Hematopoietic multipotent progenitor cell treated with erythropoietin and hydrocortisone succinate and interleukin-3 and kit ligand, for 17 days (in vitro differentiated cells): ENCODE data around the gene TOP3A.

Source experiments
- DNase-seq: peaks from one replicate; pipeline ENCODE4 v3.0.0-alpha.2; 2015; ENCODE audit warnings: low spot score

The TOP3A gene

DNA sequence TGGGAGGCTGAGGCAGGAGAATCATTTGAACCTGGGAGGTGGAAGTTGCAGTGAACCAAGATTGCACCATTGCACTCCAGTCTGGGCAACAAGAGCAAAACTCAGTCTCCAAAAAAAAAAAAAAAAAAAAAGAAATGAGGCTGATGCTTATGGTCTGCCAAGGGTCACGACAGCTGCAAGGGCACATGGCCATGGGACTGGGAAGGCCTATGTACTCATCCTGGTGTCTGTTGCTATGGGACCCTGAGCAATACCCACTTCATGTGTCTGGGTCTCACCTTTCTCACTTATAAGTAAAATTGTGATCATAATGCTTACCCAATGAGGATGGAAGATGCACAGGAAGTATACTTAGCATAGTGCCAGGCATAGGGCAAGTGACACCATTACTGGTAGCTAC is 37.7 kb downstream of the TOP3A start:
- no peak for DNase-seq

DNA sequence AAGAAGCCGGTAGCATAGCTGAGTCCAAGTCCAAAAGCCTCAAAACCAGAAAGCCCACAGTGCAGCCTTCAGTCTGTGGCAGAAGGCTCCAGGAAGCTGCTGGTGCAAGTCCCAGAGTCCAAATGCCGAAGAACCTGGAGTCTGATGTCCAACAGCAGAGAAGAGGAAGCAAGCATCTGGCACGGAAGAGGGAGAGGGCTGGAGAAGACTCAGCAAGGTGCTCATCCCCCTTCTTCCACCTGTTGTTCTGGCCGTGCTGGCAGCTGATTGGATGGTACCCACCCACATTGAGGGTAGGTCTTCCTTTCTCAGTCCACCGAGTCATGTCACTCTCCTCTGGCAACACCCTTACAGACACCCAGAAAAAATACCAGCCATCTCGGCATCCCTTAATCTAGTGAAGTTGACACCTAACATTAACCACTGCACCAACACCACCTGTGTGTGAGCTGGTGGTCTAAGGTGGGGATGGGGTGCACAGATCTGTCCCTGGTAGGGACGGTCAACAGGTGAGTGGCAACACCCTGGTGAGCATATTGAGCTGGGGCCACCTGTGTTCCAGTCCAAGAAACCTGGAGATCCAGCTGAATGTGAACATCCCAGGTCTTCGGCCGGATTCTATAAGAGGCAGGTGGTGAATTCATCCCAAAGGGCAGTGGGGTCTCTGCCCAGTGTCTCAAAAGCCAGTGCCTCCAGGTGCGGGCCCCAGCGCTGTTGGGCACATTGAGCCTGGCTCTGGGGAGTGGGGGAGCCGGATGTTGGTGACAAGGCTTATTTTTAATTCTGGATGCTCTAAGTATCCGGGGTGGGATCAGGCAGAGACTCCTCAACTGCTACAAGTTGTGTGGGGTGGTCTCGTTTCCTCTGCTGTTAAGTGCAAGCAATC is 44.5 kb downstream of the TOP3A start:
- no peak for DNase-seq

DNA sequence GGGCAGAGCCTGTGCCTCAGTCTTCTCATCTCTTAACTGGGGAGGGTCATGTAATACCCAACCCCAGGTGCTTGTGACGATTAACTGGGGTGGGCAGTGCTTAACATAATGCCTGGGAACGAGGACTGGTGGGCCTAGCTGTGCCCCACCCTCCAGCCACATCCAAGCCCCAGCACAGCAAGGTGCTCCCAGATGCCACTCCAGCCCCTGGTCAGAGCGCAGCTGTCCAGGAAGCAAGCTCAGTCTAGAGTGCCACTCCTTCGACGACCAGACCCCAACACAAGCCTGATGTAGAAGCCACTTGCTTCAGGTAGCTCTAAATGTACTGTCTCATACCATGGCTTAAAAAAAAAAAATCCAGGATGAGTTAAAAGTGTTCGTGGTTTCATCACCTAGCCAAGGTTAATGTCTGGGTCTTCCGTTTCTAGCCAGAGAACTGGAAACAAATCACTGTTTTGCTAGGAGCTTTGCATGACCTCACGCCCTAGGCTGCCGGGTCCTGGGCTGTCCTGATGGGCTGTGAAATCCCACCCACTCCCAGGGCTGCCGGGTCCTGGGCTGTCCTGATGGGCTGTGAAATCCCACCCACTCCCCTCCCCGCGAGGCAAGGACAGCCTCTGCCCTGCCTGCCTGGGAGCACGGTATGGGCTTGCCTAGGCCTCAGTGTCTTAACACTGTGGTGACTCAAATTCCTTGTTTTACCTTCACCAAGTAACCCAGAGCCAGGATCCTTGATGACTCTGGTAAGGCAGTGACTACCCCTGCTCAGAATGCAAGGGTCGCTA is 46.7 kb downstream of the TOP3A start:
- no peak for DNase-seq

DNA sequence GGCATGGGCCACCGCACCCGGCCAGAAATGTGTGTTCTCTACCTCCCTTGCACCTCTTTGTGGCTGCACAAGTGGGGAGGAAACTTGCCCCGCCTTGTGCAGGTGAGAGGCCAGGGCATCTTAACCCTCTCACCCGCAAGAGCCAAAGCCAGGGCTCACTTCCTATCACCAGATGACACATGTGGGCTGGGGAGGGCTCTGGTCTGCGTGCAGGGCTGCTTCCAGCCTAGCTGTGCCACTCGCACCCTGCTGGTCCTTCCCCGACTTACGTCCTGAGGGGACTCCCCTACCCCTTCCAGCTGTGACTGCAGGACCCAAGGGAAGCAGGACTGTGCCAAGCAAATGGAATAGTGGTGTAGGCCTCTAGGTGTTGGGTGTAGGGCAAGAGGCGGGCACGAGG is 47.4 kb downstream of the TOP3A start:
- DNase-seq = no peak

DNA sequence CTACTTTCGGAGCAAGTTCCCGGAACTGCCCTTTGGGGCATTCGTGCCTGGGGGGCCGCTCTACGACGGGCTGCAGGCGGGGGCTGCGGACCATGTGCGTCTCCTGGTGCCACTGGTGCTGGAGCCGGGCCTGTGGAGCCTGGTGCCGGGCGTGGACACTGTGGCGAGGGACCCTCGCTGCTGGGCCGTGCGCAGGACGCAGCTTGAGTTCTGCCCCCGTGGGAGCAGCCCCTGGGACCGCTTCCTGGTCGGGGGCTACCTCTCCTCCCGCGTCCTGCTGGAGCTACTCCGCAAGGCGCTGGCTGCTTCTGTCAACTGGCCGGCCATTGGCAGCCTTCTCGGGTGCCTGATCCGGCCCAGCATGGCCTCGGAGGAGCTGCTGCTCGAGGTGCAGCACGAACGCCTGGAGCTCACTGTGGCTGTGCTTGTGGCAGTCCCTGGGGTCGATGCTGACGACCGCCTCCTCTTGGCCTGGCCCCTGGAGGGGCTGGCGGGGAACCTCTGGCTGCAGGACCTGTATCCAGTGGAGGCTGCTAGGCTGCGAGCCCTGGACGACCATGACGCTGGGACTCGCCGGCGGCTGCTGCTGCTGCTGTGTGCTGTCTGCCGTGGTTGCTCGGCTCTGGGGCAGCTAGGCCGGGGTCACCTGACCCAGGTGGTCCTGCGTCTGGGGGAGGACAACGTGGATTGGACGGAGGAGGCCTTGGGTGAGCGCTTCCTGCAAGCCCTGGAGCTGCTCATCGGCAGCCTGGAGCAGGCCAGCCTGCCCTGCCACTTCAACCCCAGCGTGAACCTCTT is 50.7 kb downstream of the TOP3A start:
- no peak for DNase-seq

DNA sequence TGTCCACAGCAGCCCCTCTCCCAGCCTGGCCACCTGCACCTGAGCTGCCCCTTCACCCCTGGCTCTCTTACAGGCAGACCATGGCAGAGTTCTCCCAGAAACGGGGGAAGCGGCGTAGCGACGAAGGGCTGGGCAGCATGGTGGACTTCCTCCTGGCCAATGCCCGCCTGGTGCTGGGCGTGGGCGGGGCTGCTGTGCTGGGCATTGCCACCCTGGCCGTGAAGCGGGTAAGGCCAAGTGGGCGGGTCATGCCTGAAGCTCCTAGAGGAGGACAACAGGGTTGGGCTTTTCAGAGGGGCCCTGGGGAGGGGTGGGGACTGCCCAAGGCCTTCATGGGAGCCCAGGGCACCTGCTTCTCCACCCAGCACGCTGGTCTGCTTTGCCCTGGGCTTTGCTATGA is 52.2 kb downstream of the TOP3A start:
- DNase-seq = no peak

DNA sequence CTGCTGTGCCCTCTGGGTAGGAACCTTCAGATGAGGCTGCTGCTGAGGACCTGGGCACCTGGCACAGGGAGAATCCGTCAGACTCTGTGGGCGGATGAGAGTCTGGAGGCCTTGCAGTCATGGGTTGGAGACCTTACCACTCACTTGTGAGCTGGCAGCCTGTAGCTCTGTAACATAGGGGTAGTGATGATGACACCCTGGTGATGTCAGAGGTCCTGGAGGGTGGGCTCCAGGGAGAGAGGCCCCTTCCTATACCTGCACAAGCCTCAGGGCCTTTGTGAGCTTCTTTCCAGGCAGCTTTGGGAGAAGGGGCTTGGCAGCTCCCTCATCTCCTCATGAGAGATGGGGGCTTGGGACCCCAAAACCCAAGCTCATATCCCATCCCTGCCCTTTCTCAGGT is 52.7 kb downstream of the TOP3A start:
- DNase-seq = no peak

DNA sequence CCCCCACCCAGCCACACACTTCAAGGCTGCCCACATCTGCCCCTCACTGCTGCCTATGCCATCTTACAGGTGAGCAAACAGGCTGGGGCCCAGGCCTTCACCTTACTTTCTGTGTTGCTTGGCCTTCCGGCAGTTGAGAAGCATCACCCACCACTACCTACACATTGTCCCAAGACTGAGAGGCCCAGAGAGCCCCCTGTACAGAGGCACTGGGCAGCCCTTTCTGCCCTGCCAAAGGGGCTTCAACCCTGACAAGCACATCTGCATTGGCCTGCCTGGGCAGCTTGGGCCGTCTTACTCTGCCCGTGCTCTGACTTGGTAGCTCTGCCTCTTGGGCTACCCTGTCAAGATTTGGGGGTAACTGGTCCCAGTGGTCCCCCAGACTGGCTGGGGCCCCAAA is 53.1 kb downstream of the TOP3A start:
- no peak for DNase-seq

DNA sequence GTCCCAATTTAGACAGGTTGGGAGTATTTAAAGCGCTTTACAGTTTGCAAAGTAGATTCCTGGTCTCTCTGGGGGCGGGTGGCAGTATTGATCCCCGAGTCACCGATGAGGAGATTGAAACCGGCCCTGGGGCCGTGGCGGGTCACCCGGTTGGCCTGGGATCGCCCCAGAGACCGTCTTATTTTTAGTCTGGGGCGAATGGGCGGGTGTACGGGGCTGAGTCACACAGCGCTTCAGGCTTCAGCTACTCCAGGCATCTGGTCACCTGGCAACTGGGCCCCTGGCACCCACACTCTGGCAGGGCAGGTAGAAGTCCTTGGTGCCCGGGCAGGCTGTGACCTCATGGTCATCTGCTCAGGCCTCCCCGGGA is 53.7 kb downstream of the TOP3A start:
- DNase-seq = peak; percentile 45

DNA sequence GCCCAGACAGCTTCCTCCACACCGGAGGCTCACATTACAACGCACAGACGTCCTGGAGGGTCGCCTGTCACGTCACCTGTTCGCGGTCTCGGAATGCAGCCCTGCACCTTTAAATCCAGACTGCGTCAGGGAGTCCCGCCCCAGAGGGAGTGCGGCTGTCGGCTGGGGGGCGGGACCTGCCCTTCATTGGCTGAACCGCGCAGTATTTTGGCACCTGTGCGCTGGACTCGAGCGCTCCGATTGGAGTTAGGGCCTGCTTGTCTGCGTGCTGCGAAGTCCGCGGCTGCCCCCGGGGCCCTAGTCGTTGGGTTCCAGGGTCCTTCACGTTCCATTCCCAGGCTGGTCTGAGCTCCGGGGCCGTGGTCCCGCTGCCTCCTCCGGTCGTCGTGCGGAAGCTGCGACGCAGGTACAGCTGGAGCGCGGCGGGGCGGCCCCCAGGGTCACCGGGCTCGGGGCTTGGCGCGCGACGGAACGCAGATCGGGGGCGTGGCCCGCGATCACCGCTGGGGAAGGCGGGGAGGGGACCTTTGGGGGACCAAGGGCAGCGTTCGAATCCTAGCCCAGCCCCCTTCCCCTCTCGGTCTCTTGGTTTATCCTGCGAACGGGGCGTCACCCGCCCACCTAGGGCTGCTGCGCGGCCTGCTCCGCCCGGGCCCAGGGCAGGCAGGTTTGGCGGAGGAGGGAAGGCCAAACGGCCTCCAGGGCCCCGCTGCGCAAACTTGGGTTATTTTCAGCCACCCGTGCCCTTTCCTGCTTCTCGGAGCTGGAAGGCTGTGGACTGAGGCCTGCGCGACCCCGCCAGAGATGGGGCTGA is 54.3 kb downstream of the TOP3A start, which contains the start of gene MIEF2:
MIEF2 (plus strand) TSS at position 331 of the 814 bp plus-strand sequence. CDS start 2,059 bp downstream, outside the sequence.
- DNase-seq = peak; percentile 92

DNA sequence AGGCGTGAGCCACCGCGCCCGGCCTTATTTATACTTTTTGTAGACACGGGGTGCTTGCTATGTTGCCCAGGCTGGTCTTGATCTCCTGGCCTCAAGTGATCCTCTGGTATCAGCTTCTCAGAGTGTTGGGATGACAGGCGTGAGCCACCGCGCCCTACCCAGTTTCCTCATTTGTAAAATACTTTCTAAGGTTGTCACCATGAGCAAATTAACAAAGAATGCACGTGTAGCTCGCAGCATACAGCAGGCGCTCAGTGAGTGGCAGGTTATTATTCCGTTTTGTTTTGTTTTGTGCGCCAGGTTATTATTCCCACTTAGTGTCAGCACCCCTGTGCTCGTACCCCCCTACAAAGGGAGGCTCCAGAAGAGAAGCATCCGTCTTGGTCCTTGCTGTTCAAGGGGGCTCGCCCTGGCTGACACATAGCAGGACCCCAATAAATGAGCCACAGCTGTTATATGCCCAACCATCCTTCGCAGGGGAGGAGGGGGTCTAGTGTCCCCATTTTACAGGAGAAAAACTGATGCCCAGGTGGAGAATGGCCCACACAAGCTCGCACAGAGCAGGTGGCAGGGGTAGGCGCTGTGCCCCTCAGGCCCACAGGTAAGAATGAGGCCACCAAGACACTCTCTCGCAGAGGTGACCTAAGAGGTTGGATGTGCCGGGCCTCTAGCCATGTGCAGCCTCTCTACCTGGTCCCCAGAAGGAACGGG is 55.0 kb downstream of the TOP3A start:
- DNase-seq = no peak

DNA sequence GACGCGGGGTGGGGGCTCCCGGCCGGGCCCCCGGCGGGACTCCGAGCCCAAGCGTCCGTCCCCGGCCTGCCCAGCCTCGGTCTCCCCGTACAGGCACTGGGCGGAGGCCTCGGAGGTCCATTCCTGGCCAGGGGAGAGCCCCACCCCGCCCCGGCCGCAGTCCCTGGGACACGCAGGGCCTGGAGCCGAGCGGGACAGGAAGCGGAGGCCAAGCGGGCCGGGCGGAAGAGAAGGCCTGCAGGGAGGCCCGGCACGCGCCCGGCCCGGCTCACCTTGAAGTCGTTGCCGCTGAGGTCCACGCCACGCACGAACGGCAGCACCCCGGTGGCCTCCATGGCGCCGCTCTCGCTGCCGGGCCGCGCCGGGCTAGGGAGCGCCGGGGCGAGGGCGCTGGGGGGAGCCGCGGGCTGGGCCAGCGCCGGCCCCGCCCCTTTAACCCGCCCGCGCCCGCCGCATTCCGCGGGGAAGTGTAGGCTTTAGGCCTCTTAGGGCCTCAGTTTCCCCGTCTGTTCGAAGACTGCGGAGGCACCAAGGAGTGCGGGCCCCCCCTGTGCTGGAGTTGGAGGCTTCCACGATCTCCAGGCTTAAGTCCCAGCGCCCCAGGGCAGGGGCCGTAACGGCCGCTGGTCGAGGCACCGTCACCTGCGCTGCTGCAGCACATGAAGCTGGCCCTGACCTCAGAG is 56.3 kb downstream of the TOP3A start, which contains the start of gene FLII:
FLII (minus strand) TSS at position 383 of the 683 bp plus-strand sequence; CDS start at position 335, 48 bp downstream.
- peak; percentile 74 for DNase-seq

DNA sequence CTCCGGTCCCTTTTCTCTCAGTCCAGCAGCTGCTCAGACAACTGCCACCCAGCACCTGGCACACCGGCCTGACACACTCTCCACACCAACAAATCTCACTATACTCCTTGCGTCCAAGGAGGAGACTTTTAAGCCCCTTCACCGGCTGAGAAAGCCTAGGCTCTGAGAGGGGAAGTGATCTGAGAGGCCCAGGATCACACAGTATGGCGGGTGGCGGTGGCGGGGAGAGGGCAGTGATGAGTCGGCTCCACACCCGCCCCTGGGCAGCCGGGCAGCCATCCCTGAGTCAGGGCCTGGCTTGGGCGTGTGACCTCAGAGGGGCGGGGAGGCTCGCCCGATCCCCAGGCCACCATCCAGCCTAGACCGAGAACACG is 56.8 kb downstream of the TOP3A start:
- DNase-seq = peak; percentile 78

DNA sequence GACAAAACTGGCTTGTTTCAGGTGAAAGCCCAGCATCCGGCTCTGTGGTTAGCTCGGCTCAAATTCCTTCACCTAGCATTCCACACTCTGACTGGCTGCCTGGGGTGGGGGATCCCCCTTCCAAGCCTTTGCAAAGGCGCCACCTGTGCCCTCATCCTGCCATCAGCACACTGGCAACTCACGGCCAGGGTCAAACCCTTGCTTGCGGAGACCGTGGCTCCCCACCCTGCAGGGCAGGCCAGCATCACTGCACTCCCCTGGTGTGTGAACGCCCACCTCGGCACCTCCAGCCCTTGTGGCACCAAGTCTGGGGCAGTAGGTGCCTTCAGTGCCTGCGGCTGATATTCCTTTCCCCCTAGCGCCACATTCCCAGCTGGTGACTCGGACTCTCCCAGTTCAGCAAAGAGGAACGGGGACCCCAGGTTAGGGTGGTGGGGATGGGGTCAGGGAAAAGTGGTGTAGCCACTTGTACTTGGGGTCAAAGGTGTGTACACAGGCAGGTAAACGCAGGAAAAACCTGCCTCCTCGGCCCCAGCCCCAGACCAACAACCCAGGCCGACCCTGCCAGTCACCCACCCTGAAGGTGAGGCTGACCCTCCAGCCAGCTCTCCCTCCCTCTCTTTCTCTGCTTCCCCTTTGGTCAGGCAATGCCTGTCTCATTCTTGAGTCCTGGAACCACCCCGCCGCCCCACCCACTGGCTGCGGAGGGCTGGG is 57.4 kb downstream of the TOP3A start:
- no peak for DNase-seq

DNA sequence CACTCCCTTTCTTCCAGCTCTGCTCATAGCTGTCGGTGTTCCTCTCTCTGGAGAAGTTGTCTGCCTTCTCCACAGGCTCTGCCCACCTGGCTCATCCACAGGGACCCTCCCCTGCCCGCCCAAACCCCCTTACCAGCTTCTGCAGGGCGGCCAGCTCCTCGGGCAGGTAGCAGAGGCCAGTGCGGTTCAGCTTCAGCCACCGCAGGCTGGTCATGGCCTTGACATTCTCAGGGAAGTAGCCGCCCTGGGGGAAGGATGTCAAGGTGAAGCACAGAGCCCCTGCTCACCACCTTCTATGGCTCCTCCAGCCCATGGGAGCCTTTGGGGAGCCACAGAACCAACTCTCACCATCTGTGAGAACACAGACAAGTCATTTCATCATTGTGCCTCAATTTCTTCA is 58.0 kb downstream of the TOP3A start:
- DNase-seq = no peak

DNA sequence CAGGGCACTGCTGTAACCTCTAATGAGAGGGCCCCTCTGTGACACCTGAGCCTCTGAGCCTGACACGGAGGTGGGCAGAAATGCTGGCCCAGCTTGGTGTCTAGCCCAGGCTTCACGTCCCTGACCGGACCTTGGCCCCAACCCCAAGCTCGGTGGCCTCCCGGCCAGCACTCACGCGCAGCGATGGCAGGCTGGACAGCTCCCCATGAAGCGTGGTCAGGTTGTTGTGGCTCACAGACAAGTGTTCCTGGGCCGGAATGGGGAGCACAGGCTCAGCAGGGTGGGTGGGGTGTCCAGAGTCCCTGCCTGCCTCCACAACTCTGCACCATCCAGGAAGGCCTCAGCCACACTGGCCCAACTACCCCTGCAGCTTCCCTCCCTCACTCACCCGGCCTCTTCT is 58.4 kb downstream of the TOP3A start:
- DNase-seq = no peak

DNA sequence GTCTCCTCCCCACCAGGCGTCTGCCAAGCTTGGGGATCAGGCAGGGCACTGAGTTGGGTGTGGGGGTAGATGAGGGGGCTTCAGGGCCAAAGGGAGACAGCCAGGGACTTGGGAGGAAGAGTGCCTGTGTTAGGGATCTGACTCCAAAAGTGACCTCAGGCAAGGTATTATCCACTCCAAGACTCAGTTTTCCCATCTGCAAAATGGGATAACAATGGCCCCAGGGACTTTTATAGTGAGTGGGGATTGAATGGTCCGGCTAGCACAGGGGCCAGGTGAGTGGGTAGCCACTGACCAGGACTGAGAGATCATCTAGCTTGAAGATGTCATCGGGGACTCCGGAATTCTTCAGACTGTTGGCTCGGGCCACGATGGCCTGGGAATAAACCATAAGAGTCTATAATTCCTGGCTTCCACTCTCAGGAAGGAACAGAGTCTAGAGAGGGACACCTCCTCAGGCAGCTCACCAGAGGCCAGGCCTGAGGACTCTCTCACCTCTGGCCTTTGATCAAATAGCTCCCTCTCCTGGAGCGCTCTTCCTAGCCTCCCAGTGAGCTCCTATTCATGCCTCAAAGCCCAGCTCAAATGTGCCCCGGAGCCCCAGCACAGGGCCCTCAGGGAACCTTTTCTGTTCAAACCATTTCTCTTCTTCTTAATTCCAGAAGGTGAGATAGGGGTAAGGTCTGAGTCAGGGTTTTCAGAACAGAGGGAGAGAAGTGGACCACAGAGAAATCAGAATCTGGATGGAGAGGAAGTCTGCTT is 59.7 kb downstream of the TOP3A start:
- no peak for DNase-seq

DNA sequence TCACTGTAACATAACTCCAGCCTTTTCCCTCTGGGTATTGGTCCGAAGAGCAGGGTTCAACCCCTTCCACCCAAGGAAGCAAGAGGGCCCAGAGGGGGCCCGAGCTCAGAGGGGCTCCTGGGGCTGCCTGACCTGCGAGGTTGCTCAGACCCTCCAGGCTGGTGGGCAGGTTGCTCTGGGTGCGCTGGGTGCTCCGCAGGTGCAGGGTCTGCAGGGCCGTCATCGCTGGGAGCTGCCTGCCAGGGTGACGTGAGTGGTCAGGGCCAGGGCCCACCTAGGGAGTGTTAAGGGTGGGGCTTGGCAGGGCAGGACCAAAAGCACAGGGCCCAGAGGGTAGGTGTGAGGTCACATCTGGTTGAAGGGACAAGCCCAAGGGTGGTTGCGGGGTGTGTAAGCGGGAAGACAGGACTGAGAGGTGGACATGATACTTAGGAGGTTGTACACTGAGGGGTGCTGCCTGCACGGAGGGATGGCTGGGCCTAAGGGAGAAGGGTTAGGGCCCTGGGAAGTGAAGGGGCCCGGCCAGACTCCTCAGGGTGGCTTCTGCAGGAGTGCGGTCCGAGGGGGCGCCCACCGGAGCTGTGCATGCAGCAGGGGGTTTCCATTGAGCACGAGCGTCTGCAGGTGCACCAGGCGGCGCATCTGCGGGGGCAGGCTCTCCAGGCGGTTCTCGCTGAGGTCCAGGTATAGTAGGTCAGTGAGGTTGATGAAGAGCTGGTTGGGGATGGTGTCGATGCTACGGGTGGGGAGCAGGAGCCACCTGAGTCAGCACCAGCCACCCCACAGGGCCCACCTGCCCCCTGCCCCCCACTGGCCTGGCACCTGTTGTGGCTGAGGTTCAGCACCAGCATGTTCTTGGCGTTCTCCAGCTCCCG is 60.6 kb downstream of the TOP3A start:
- DNase-seq = no peak
